NCI-H1930 (cell line): ENCODE data around the gene RFC5.
A peak's percentile ranks its signal among the peaks of the same experiment; 100 is the strongest.
"Not testable (repeated sequence)": the region's sequence is repeated elsewhere in the genome, so short reads cannot be mapped to it uniquely, and the experiment has no call there.

Experiments
- DNase-seq, 2 experiments: peaks; one replicate each; lab custom pipeline; 2025; lab: John Stamatoyannopoulos, UW

RFC5 gene

DNA sequence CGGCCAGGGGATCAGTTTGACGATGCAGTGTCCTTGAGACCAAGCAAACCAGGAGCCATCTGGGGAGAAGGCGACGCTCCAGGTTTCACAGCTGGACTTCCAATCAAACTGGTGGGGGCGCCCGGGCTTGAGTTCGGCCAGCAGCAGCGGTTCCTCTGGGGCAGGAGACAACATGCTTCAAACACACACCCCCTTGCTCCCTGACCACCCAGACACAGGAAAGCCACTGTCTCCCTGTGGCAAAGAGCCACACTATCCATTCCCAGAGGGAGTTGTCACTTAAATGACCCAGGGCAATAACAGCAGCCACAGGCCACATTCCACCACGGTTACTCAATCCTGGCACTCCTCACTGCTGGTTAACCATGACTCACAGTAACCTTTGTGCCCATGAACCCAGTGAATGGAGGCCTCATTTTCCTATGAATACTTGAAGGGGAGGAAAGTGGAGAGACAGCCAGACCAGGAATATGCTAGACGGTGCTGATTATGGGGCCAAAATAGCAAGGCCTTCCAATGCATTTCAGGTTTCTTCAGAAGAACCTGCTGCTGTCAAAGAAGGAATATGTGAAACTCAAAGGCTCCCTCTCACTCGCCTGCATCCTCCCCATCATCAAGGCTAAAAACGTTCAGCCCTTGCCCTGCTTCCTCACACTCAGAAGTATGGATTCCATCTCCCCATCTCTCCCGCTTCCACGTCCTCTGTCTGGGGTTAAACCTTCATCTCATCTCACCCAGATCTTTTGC is 36.0 kb downstream of the RFC5 start:
- no peak for DNase-seq

DNA sequence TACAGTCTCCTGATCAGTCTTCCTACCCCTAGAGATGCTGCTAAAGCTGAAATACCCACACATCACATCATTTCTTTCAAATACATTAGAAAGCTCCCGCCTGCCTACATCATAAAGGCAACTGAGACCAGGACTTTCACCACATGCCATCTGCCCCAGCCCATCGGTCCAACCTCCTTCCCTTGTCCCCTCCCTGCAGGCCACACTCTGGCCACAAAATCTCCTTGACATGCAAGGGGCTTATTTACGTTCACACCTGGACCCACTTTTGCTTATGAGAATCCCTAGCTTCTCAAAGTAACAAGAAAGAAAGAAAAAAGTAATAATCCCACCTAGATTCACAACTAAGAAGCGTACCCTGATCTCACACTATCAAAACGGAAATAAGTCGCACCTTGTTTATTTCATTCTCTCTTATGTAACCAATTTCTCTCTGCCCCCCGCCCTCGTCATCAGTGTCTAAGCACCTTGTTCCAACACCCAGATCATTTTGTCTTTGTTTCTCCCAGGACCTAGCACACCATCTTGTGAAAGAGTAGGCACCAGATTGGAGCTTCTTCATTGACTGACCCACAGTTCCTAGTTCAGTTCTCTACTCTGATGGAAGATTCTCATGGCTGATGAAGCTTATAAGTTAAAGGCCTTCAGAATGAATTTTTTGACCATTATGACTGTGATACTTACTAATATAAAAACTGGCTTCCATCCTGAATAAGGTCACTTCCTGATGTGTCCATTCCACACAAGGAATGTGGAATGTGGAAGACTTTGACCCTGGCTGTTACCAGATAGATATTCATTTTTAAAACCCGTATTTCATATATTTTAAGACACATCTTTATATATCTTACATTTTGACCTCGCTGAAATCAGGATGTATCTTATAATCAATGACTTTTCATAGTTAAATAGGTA is 36.8 kb downstream of the RFC5 start:
- DNase-seq: no peak

DNA sequence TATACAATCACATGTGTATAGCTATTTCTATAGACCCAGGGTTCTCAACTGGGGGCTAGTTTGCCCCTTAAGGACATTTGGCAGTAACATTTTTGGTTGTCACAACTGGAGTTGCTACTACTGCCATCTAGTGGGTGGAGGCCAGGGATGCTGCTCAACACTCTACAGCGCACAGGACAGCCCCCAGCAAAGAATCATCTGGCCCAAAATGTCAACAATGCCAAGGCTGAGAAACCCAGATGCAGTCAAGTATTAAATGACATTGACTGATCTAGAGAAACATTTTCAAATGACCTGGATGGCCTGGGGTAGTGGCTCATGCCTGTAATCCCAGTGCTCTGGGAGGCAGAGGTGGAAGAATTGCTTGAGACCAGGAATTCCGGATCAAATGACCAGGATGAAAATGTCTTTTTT is 38.6 kb downstream of the RFC5 start:
- DNase-seq: peak in 1 of 2 experiments; percentile 12

- DNase-seq: no peak
These were observed 39.6 kb downstream of the RFC5 start for GRCh38 chr12:118055865-118056773.

- DNase-seq: no peak
These were observed 41.7 kb downstream of the RFC5 start for GRCh38 chr12:118058227-118058626.

DNA sequence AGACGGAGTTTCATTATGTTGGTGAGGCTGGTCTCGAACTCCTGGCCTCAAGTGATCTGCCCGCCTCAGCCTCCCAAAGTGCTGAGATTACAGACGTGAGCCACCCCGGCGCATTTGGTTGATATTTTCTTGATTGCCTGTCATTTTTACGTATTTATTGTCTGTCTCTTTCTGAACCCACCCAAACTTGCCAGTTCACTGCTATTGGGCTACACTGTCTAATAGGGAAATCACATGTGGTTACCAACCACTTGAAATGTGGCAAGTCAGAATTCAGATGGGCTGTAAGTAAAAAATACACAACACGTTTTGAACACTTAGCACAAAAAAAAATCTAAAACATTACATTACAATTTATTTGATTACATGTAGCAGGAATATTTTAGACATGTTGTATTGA is 42.4 kb downstream of the RFC5 start:
- DNase-seq: no peak

DNA sequence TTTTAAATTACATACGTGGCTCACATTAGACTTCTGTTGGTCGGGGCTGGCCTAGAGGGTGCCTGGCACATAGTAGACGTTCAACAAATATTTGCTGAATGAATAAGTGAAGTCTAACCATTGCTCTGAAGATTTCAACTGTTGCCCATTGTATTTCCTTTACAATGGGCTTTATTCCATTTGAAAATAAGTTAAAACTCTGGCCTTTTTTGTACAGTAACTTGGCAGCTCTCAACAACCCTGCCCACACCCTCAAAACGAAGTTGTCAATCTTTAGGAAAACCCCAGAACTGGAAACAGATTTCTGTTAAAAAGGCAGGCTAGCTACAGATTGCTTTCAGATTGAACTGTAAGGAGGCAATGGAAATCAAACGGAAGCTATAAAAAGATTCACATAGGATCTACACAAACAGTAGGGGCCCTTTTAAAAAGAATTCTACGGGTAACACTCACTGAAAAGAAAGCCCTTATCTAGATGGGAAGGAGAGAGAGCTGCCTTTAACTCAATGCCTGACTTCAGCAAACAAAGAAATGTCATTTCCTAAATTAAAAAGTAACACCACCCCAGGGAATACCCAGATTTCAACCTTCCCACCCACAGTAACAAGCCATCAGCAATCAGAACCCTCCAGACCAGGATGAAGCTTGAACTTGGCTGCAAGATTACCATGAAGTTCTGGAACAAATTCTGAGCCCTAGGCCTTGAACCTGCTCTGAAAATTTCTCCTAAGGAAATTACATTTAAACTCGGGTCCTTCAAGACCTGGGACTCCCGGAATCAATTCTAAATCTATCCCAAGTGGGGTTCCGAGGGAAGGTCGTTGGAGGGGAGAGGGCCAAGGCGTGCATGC is 43.1 kb downstream of the RFC5 start:
- no peak for DNase-seq

DNA sequence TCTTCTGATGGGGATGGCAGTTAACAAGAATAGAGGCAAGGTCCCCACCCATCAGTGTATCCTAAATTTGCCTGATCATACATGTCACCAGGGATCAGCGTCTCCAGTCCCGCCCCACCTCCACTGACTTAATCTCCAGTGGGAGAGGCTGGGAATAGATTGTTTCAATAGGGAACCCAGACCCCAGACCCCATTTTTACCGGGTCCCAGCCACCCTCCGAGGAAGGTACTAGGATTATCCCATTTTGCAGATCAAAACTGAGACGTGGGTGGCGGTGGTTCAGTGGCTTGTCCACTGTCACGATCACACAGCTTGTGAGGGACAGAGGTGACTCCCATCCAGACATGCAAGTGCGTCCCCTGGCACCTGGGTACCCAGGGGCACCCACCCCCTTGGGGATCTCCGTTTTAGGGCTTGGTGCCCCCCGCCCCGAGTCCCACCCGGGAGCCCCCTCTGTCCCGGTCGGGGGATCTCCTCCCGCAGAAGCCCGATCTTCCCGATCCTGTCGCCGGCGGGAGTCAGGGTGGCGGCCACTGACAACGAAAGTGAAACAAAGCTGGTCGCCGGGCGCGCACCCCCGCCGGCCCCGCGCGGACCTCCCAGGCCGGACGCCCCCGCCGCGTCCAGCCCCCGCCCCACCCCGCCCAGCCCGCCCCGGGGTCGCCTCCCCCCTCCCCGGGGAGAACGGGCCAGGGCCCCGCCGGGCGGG is 44.0 kb downstream of the RFC5 start:
- DNase-seq: no peak

- peak in 1 of 2 experiments; percentile 45 for DNase-seq
These were observed 44.7 kb downstream of the RFC5 start, which contains the start of gene WSB2 for GRCh38 chr12:118061011-118061872. Gene WSB2, minus strand, starts transcription at chr12:118061179. Its CDS starts 131 bp downstream, at chr12:118061048.

GRCh38 chr12:118061873-118062843 is 45.7 kb downstream of the RFC5 start:
- DNase-seq: no peak

DNA sequence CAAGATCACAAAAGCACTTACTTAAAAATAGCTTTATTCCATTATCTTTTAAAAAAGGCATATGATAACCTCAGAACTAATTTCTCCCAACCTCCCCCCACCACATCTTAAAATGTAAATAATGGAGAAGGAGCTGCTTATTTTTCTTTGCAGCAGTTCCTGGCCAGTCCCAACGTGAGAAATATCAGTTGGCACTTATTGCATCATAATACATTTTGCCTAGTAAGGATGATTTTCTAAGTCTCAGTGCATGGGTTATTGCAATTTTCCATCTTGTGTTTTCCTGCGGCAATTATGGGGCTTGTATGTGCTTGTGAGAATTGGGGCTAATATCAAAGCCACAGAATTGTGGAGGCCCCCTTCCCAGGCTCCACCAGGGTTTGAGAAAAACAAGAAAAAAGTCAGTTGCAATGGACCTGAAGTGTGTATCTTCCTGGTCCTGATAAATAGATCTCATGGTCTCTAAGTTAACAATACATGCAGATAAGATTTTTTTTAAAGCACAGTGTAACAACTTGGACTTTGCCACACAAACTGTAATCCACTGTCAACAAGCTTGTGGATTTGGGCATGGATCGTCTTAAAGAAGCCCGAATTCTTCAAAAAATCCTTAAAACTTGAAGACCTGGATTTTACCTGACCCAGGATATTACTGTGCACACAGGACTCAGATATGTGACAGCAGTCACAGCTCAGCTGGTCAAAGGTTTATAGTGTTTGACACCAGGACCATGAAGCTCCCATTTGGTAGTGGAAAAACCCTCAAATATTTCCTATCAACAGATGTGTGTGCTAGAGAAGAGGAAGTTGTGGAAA is 47.3 kb downstream of the RFC5 start:
- DNase-seq: no peak

GRCh38 chr12:118064608-118065007 is 48.1 kb downstream of the RFC5 start:
- DNase-seq: no peak

DNA sequence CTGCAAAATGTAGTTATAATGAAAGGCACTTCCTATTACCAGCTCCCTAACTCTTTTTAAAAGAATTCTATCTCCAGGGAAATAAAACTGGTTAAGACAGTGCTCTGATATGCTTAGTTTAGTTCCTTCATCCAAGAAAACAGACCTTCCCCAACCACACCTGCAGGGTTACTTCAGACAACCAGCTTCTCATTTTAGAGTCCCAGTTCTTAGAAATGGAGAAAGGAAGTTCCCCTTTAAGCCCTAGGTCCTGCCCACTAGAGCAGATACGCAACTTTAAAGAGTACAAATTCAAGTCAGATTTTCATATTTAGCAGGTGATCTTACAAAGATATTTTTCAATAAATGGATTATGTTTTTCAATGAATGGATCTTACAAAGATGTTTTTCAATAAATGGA is 48.9 kb downstream of the RFC5 start:
- no peak for DNase-seq

DNA sequence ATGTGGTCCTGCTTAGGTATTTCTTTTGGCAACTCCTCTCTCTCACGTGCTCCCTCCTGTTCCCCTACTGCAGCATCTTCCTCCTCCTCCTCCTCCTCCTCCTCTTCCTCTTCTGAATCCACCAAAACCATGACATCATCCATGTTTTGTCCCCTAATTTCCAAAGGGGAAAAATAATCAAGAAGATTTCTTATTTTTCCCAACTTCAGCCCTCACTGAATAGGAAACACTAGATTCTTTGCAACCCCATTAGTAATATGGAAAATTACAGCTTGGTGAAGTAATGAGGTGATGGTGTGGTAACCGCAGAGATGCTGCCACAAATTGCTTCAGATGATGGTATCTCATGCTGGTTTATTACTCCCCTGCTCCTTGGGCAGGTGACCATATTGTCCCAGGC is 51.9 kb downstream of the RFC5 start:
- no peak for DNase-seq

- no peak for DNase-seq
These were observed 54.1 kb downstream of the RFC5 start for GRCh38 chr12:118070650-118071049.

- no peak for DNase-seq
These were observed 57.3 kb downstream of the RFC5 start for GRCh38 chr12:118073768-118074167.

- DNase-seq: not testable (repeated sequence)
These were observed 65.0 kb downstream of the RFC5 start for GRCh38 chr12:118081521-118081920.
